Measurements from ENCODE around the gene OSBPL2. TPM values are rescaled to one million over a fixed set of nuclear protein-coding genes. Genes with fewer than 3 reads are reported as not detected.

Gene OSBPL2
- total and polyA plus RNA-seq, 12 donors = 12.6 to 55.7 (median 39.8) TPM

- Histone ChIP-seq H3K4me1 (peaks cover 16 to 52% (median 30%) of the 10 kb centered on the region in 9 donors), H3K27me3 (no peaks in the 10 kb centered on the region), H3K9me3 (no peaks in the 10 kb centered on the region), H3K4me3 (peak overlapping the region; percentile 79 to 98 (median 88)), H3K27ac (peak overlapping the region; percentile 92 to 100 (median 98)), H3K36me3 (peaks cover 4 to 61% (median 40%) of the 10 kb centered on the region in 9 donors)
- ATAC-seq (peak in 3 of 8 donors; percentile 0 to 1 (median 0)), DNase-seq (no peak)
- no peak for TF ChIP-seq CTCF (IDR thresholded peaks at IDR 0.05)
- intact Hi-C loops (cut with DNase I) = loop anchor here (2.0 to 10.0 kb wide), 8 partner anchors 64 to 192 kb away; partner anchors contain the start of genes RPS21 (in 3 of the 10) and LAMA5 (in 1 of the 10)
- 0 to 1% methylated on average over 16 to 39 of the region's 39 CpGs for WGBS, 2 donors
Measured at GRCh38 chr20:62303062-62303339, 64.7 kb downstream of the OSBPL2 start.

GRCh38 chr20:62303340-62304226 lies 65.3 kb downstream of the OSBPL2 start:
- ATAC-seq (peak in 1 of 8 donors; percentile 1), DNase-seq (no peak)
- peaks cover 18 to 58% (median 30%) of the 10 kb centered on the region in 9 donors for H3K4me1 ChIP-seq
- peak overlapping the region; percentile 92 to 100 (median 98) for H3K27ac ChIP-seq
- no peaks in the 10 kb centered on the region for H3K9me3 ChIP-seq
- WGBS, 2 donors = 2% methylated on average over 66 of the region's 66 CpGs
- H3K36me3 ChIP-seq = peaks cover 8 to 61% (median 45%) of the 10 kb centered on the region in 9 donors
- intact Hi-C loops (cut with DNase I) = loop anchor here (2.0 to 10.0 kb wide), 8 partner anchors 64 to 191 kb away; partner anchors contain the start of genes RPS21 (in 3 of the 10) and LAMA5 (in 1 of the 10)
- H3K27me3 ChIP-seq = no peaks in the 10 kb centered on the region
- no peak for TF ChIP-seq CTCF (IDR thresholded peaks at IDR 0.05)
- H3K4me3 ChIP-seq = peak overlapping the region; percentile 79 to 98 (median 88)

- H3K27ac ChIP-seq = peak overlapping the region in 9 of 10 donors; percentile 15 to 99 (median 98)
- peaks cover 18 to 59% (median 30%) of the 10 kb centered on the region in 9 donors for H3K4me1 ChIP-seq
- intact Hi-C loops (cut with DNase I) = loop anchor here in 8 of 10 donors (5.0 to 10.0 kb wide), 8 partner anchors 38 to 190 kb away; partner anchors contain the start of genes RPS21 (in 2 of the 8) and LAMA5 (in 1 of the 8)
- WGBS, 2 donors = 75 to 78% methylated on average over 29 of the region's 29 CpGs
- peaks cover 8 to 61% (median 48%) of the 10 kb centered on the region in 9 donors for H3K36me3 ChIP-seq
- TF ChIP-seq CTCF (IDR thresholded peaks at IDR 0.05) = no peak
- no peaks in the 10 kb centered on the region for H3K27me3 ChIP-seq
- no peak for DNase-seq
- no peaks in the 10 kb centered on the region for H3K9me3 ChIP-seq
- H3K4me3 ChIP-seq = peak overlapping the region in 9 of 10 donors; percentile 79 to 98 (median 88)
- no peak for ATAC-seq
Measured at GRCh38 chr20:62304331-62305148, 66.2 kb downstream of the OSBPL2 start.
